PC-9 (cell line): ENCODE results near the gene TJP3.

Experiments
- EZH2 ChIP-seq: fragments of 200-600 bp; sonication (generic); IDR thresholded peaks from 2 replicates; pipeline ENCODE4 v1.8.0; 2017; ENCODE audit warnings: antibody characterized with exemption, low read depth
- TF ChIP-seq, protein P1 (sequence below): fragments of 200-600 bp; sonication (generic); conservative IDR thresholded peaks from 2 replicates; pipeline ENCODE4 v1.6.1; 2017; ENCODE audit warnings: mixed run types, antibody characterized with exemption, mild to moderate bottlenecking, moderate library complexity

DNA sequence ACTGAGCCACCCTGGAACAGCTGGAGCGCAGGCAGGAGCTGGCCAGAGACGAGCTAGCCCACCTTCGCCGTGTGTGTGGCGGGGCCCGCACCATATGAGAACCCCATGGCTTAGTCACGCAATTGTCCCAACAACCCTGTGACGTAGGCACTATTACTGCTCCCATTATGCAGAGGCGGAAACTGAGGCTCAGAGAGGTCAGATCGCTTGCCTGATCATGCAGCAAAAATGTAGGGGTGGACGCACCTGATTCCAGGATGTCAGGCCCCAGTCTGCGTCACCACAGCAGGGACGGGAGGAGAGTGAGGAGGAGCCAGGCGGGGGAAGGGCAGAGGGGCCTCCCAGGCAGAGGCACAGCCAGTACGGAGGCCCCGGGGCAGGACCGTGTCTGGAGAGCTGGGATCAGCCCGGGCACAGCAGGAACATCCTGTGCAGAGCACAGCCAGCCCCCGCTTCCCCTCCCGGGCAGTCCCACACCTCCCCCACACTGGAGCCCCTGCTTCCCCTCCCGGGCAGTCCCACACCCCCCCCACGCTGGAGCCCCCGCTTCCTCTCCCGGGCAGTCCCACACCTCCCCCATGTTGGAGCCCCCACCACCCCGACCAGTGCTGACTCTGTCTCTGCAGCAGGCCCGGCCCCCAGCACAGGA lies 24.7 kb upstream of the TJP3 start:
- TF ChIP-seq, protein P1, sequence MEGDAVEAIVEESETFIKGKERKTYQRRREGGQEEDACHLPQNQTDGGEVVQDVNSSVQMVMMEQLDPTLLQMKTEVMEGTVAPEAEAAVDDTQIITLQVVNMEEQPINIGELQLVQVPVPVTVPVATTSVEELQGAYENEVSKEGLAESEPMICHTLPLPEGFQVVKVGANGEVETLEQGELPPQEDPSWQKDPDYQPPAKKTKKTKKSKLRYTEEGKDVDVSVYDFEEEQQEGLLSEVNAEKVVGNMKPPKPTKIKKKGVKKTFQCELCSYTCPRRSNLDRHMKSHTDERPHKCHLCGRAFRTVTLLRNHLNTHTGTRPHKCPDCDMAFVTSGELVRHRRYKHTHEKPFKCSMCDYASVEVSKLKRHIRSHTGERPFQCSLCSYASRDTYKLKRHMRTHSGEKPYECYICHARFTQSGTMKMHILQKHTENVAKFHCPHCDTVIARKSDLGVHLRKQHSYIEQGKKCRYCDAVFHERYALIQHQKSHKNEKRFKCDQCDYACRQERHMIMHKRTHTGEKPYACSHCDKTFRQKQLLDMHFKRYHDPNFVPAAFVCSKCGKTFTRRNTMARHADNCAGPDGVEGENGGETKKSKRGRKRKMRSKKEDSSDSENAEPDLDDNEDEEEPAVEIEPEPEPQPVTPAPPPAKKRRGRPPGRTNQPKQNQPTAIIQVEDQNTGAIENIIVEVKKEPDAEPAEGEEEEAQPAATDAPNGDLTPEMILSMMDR, result no peak
- TF ChIP-seq EZH2, result no peak
